Activated naive CD4-positive, alpha-beta T cell treated with anti-CD3 and anti-CD28 coated beads, Interleukin-2, amount 50 U/mL, for 24 hours (primary cell): ENCODE results near the gene RNF19B.
A peak's percentile ranks its signal among the peaks of the same experiment; 100 is the strongest.

Experiments used
- H3K27ac Mint-ChIP-seq: one replicate; pipeline ENCODE4 v1.8.0; 2021; ENCODE audit warnings: mild to moderate bottlenecking, mixed read lengths
- H3K27me3 Mint-ChIP-seq: one replicate; pipeline ENCODE4 v1.8.0; 2021; ENCODE audit warnings: mixed read lengths
- H3K36me3 Mint-ChIP-seq: one replicate; pipeline ENCODE4 v1.8.0; 2021; ENCODE audit warnings: mixed read lengths
- H3K4me1 Mint-ChIP-seq: one replicate; pipeline ENCODE4 v1.8.0; 2021; ENCODE audit warnings: mixed read lengths
- H3K4me3 Mint-ChIP-seq: one replicate; pipeline ENCODE4 v1.8.0; 2021; ENCODE audit warnings: mild to moderate bottlenecking, mixed read lengths
- H3K9me3 Mint-ChIP-seq: one replicate; pipeline ENCODE4 v1.8.0; 2021; ENCODE audit warnings: mixed read lengths

The RNF19B gene

DNA sequence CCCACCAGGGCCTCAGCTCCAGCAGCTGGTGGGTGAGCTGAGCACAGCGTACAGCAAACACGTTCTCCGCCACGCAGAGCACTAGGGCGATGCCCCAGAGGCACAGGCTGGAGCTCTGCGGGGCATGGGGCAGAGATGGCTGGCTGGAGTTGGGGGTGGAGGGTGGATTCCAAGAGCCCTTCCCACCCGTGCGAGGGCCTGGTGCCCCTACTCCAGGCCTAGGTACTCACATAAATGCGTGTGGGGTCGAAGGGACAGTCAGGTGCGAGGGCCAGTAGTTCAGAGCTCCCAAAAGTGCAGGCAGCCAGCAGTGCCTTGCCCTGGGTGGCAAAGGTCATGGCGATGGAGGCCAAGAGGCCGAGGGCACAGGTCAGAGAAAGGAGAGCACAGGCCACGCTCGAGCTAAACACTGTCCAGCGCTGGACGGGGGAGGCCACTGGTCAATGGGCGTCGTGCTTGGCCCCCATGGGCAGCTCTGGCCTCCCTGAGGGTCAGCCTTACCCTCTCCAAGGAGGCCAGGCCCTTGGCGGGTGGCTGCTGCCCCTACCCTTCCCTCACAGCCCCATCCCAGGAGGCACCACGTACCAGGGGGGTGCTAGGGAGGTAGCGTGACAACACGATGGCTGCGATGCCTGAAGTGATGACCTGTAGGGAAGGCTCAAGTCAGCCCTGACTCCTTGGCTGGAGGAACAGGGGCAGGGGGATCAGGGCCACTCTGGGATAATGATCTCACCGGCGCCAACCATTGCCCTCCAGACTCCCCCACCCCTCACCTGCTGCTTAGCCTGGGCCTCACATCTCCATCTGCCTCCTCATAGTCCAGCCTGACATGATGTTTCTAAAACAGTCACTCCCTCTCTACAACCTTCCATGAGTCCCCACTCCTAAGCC is 69.0 kb downstream of the RNF19B start:
- Mint-ChIP-seq H3K4me3 (no peak overlapping the region), H3K4me1 (peaks cover 11% of the 10 kb centered on the region), H3K27ac (peak overlapping the region; percentile 76), H3K27me3 (peaks cover 38% of the 10 kb centered on the region), H3K9me3 (no peaks in the 10 kb centered on the region), H3K36me3 (no peaks in the 10 kb centered on the region)

- no peaks in the 10 kb centered on the region for H3K9me3 Mint-ChIP-seq
- H3K27ac Mint-ChIP-seq = no peak overlapping the region
- peaks cover 9% of the 10 kb centered on the region for H3K4me1 Mint-ChIP-seq
- H3K36me3 Mint-ChIP-seq = no peaks in the 10 kb centered on the region
- H3K4me3 Mint-ChIP-seq = no peak overlapping the region
- H3K27me3 Mint-ChIP-seq = peaks cover 42% of the 10 kb centered on the region
These were observed 69.9 kb downstream of the RNF19B start for GRCh38 chr1:32894681-32895080.

GRCh38 chr1:32894019-32894600 is 70.5 kb downstream of the RNF19B start:
- H3K27me3 Mint-ChIP-seq = peaks cover 43% of the 10 kb centered on the region
- H3K36me3 Mint-ChIP-seq = no peaks in the 10 kb centered on the region
- H3K4me3 Mint-ChIP-seq = peak overlapping the region; percentile 51
- peaks cover 9% of the 10 kb centered on the region for H3K4me1 Mint-ChIP-seq
- H3K9me3 Mint-ChIP-seq = no peaks in the 10 kb centered on the region
- H3K27ac Mint-ChIP-seq = no peak overlapping the region

GRCh38 chr1:32893198-32894018 is 71.2 kb downstream of the RNF19B start:
- Mint-ChIP-seq H3K9me3 (no peaks in the 10 kb centered on the region), H3K36me3 (no peaks in the 10 kb centered on the region), H3K27me3 (peaks cover 40% of the 10 kb centered on the region), H3K4me3 (peak overlapping the region; percentile 51), H3K4me1 (peaks cover 9% of the 10 kb centered on the region), H3K27ac (no peak overlapping the region)

- peak overlapping the region; percentile 69 for H3K4me3 Mint-ChIP-seq
These were observed 72.0 kb downstream of the RNF19B start for GRCh38 chr1:32892368-32893197.

DNA sequence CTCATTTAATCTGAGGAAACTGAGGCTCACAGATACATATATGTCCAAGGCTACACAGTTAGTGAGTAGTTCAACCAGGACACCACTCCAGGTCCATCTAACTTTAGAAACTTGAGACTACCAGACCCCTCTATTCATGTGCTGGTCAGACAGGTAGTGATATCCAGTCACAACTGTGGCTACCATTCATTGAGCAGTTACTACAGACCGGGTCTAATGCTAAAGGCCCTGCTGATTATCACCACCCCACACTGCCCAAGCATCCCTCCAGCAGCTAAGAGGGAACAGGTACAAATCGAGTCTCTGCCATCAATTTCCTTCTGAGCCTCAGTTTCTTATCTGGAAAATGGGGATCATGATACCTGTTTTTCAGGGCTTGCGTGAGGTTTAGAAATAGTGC is 73.0 kb downstream of the RNF19B start:
- Mint-ChIP-seq H3K9me3 (no peaks in the 10 kb centered on the region), H3K27me3 (peaks cover 43% of the 10 kb centered on the region), H3K4me1 (peaks cover 9% of the 10 kb centered on the region), H3K4me3 (peak overlapping the region; percentile 69), H3K36me3 (no peaks in the 10 kb centered on the region), H3K27ac (no peak overlapping the region)

More at GRCh38 chr1:32892368-32893197, 72.0 kb downstream of the RNF19B start:
- no peaks in the 10 kb centered on the region for H3K36me3 Mint-ChIP-seq
- no peaks in the 10 kb centered on the region for H3K9me3 Mint-ChIP-seq
- H3K27ac Mint-ChIP-seq = no peak overlapping the region
- peaks cover 41% of the 10 kb centered on the region for H3K27me3 Mint-ChIP-seq
- H3K4me1 Mint-ChIP-seq = peaks cover 9% of the 10 kb centered on the region

GRCh38 chr1:32891241-32891570 is 73.4 kb downstream of the RNF19B start:
- peaks cover 9% of the 10 kb centered on the region for H3K4me1 Mint-ChIP-seq
- no peak overlapping the region for H3K27ac Mint-ChIP-seq
- H3K27me3 Mint-ChIP-seq = peaks cover 43% of the 10 kb centered on the region
- no peaks in the 10 kb centered on the region for H3K9me3 Mint-ChIP-seq
- H3K4me3 Mint-ChIP-seq = no peak overlapping the region
- no peaks in the 10 kb centered on the region for H3K36me3 Mint-ChIP-seq

DNA sequence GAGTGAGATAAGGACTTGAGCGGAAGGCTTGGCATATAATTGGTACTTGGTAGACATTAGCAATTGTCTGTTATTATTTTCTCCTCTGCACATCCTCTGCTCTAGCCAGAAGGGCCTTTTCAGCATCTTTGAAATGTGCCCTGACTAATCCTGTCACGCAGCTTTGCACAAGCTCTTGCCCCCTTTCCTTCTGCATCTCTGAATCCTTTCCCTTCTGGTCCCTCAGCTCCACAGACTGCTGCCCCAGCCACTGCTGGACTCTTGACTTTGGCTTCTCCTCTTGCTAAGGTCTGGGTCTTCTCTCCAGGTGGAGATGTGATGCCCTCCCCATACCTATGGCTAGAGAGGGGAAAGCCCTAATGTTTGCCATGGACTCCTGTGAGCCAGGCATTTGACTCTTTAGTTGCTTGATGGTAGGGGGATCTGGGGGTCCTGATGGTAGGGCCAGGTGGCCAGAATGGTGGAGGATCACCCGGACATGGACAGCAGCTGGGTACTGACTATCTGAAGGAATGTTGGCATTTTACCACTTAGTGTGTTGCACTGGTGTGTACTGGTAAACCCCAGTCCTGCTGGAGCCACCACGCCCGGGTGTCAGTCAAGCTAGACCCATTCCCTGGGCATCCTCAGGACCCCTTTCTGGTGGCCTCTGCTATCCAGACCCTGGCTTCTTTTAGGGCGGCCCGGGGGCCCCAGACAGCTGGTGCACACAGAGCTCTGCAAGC is 73.9 kb downstream of the RNF19B start:
- no peak overlapping the region for H3K4me3 Mint-ChIP-seq
- H3K4me1 Mint-ChIP-seq = peaks cover 9% of the 10 kb centered on the region
- H3K9me3 Mint-ChIP-seq = no peaks in the 10 kb centered on the region
- H3K27ac Mint-ChIP-seq = no peak overlapping the region
- H3K27me3 Mint-ChIP-seq = peaks cover 42% of the 10 kb centered on the region
- no peaks in the 10 kb centered on the region for H3K36me3 Mint-ChIP-seq

GRCh38 chr1:32889731-32890278 is 74.8 kb downstream of the RNF19B start:
- Mint-ChIP-seq H3K4me3 (no peak overlapping the region), H3K36me3 (no peaks in the 10 kb centered on the region), H3K27ac (no peak overlapping the region), H3K27me3 (peaks cover 47% of the 10 kb centered on the region), H3K4me1 (peaks cover 9% of the 10 kb centered on the region), H3K9me3 (no peaks in the 10 kb centered on the region)

- H3K36me3 Mint-ChIP-seq = no peaks in the 10 kb centered on the region
- H3K27ac Mint-ChIP-seq = no peak overlapping the region
- H3K9me3 Mint-ChIP-seq = no peaks in the 10 kb centered on the region
- peaks cover 9% of the 10 kb centered on the region for H3K4me1 Mint-ChIP-seq
- H3K27me3 Mint-ChIP-seq = peaks cover 47% of the 10 kb centered on the region
- H3K4me3 Mint-ChIP-seq = no peak overlapping the region
These were observed 75.8 kb downstream of the RNF19B start for GRCh38 chr1:32888677-32889420.

GRCh38 chr1:32888134-32888533 is 76.5 kb downstream of the RNF19B start:
- Mint-ChIP-seq H3K9me3 (no peaks in the 10 kb centered on the region), H3K4me1 (peaks cover 9% of the 10 kb centered on the region)

DNA sequence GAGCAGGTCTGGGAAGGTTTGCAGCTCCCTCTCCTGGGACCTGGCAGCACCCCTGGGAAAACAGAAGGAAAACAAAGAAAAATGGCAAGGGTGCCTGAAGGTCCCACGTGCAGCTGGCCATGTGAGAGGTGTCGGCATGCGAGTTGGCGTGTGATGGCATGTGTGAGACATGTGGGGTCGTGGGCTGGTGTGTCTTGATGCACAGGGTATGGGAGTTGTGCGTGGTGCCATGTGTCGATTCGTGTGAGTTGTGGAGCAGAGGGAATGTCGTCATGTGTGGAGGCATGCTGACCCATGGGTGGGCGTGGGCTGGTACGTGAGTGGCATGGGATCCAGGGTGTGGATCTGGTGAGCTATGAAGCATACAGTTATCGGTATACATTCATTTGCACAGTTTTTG is 77.0 kb downstream of the RNF19B start:
- Mint-ChIP-seq H3K9me3 (no peaks in the 10 kb centered on the region), H3K27ac (no peak overlapping the region), H3K4me1 (peaks cover 8% of the 10 kb centered on the region), H3K36me3 (no peaks in the 10 kb centered on the region), H3K4me3 (no peak overlapping the region), H3K27me3 (peaks cover 44% of the 10 kb centered on the region)

More at GRCh38 chr1:32888134-32888533, 76.5 kb downstream of the RNF19B start:
- H3K27me3 Mint-ChIP-seq = peaks cover 46% of the 10 kb centered on the region
- no peak overlapping the region for H3K27ac Mint-ChIP-seq
- no peaks in the 10 kb centered on the region for H3K36me3 Mint-ChIP-seq
- H3K4me3 Mint-ChIP-seq = no peak overlapping the region

DNA sequence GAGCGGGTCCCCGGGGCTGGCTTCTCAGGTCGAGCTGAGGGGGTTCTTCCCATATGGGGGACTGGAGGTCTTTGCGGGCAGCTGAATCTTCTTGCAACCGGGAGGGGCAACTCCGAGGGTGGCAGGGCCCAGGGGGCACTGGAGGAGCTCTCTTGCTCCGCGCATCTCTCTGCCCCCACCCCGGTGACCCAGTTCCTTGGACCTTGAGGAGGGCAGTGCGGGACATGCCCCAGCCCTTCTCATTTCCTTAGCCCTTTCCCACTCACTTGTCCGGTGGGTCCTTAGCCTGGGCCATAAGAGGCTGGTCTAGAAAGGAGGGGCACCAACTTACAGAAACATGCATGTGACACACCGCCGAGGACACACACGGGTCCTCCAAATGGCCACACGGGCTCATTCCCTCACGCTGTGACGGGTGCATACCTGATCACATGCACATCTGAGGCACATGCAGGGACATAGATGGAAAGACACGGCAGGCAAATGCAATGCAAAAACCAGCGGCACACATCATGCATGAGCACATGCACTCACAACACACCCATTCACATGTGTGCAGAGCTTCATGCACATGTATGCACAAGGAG is 77.7 kb downstream of the RNF19B start:
- H3K27ac Mint-ChIP-seq = peak overlapping the region; percentile 26
- H3K36me3 Mint-ChIP-seq = no peaks in the 10 kb centered on the region
- no peak overlapping the region for H3K4me3 Mint-ChIP-seq
- H3K27me3 Mint-ChIP-seq = peaks cover 37% of the 10 kb centered on the region
- H3K9me3 Mint-ChIP-seq = no peaks in the 10 kb centered on the region
- peaks cover 1% of the 10 kb centered on the region for H3K4me1 Mint-ChIP-seq
